Measurements from ENCODE around the gene TMEM131. TPM values are rescaled to one million over a fixed set of nuclear protein-coding genes. Genes with fewer than 3 reads are reported as not detected.
"Not testable (repeated sequence)": the region's sequence is repeated elsewhere in the genome, so short reads cannot be mapped to it uniquely, and the experiment has no call there.

The TMEM131 gene
- total RNA-seq, 1 donor: 43.6 TPM

GRCh38 chr2:97845818-97846217 lies 149.9 kb downstream of the TMEM131 start:
- DNase-seq (ENCODE audit: low read depth): no peak
- no peak overlapping the region for H3K4me3 ChIP-seq (ENCODE audit: low read depth, low read length)
- TF ChIP-seq CTCF (IDR thresholded peaks at IDR 0.05; ENCODE audit: insufficient read depth, low read depth, low read length): no peak

DNA sequence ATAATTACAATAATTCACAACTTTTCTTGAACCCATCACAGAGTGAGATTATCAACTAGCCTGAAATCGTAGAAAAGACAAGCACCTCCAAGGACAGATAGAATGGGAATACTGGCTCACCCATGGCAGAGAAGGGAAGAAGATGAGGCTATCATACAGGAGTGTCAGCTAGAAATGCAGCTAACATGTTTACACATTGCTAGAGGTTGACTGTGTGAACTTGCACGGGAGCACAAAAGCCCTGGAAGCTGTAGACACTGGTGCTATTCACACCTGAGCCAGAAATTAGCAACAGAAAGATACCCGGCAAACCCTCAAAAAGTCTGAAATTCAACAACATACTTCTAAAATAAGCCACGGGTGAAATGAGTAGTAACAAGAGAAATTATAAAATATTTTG lies 150.6 kb downstream of the TMEM131 start:
- TF ChIP-seq CTCF (IDR thresholded peaks at IDR 0.05; ENCODE audit: insufficient read depth, low read depth, low read length): no peak
- H3K4me3 ChIP-seq (ENCODE audit: low read depth, low read length): no peak overlapping the region
- DNase-seq (ENCODE audit: low read depth): no peak

- DNase-seq (ENCODE audit: low read depth): peak; percentile 17
- H3K4me3 ChIP-seq (ENCODE audit: low read depth, low read length): no peak overlapping the region
- TF ChIP-seq CTCF (IDR thresholded peaks at IDR 0.05; ENCODE audit: insufficient read depth, low read depth, low read length): no peak
Observed at GRCh38 chr2:97844311-97844859, 151.4 kb downstream of the TMEM131 start.

- TF ChIP-seq CTCF (IDR thresholded peaks at IDR 0.05; ENCODE audit: insufficient read depth, low read depth, low read length): no peak
- DNase-seq (ENCODE audit: low read depth): no peak
- no peak overlapping the region for H3K4me3 ChIP-seq (ENCODE audit: low read depth, low read length)
Observed at GRCh38 chr2:97840198-97840597, 155.6 kb downstream of the TMEM131 start.

DNA sequence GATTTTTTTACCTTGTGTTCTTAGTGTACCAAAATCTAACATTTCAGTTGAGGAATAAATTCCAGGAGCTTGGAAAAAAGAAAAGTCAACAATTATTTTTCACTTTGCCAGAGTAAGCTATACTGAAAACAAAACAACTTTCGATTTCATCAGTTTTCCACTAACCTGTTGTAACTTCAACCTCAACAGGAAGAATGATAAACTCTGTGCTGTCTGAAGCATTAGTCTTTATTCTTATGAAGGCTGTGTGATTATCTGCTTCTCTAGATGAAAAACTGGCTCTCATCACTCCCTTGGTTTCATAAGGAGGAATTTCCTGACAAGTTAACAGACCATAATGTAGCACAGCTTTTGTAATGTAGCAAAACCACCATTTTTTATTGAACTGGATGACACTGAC lies 161.1 kb downstream of the TMEM131 start:
- no peak overlapping the region for H3K4me3 ChIP-seq (ENCODE audit: low read depth, low read length)
- no peak for DNase-seq (ENCODE audit: low read depth)
- TF ChIP-seq CTCF (IDR thresholded peaks at IDR 0.05; ENCODE audit: insufficient read depth, low read depth, low read length): no peak

GRCh38 chr2:97831121-97831520 lies 164.6 kb downstream of the TMEM131 start:
- H3K4me3 ChIP-seq (ENCODE audit: low read depth, low read length): no peak overlapping the region
- no peak for TF ChIP-seq CTCF (IDR thresholded peaks at IDR 0.05; ENCODE audit: insufficient read depth, low read depth, low read length)
- no peak for DNase-seq (ENCODE audit: low read depth)

- DNase-seq (ENCODE audit: low read depth): not testable (repeated sequence)
Observed at GRCh38 chr2:97829255-97829654, 166.5 kb downstream of the TMEM131 start.

GRCh38 chr2:97827013-97827412 lies 168.7 kb downstream of the TMEM131 start:
- not testable (repeated sequence) for DNase-seq (ENCODE audit: low read depth); H3K4me3 ChIP-seq (ENCODE audit: low read depth, low read length)

More at GRCh38 chr2:97829255-97829654, 166.5 kb downstream of the TMEM131 start:
- H3K4me3 ChIP-seq (ENCODE audit: low read depth, low read length): not testable (repeated sequence)

GRCh38 chr2:97826266-97826847 lies 169.4 kb downstream of the TMEM131 start:
- DNase-seq (ENCODE audit: low read depth); H3K4me3 ChIP-seq (ENCODE audit: low read depth, low read length): not testable (repeated sequence)

- not testable (repeated sequence) for H3K4me3 ChIP-seq (ENCODE audit: low read depth, low read length); DNase-seq (ENCODE audit: low read depth)
Observed at GRCh38 chr2:97824011-97824410, 171.7 kb downstream of the TMEM131 start.

DNA sequence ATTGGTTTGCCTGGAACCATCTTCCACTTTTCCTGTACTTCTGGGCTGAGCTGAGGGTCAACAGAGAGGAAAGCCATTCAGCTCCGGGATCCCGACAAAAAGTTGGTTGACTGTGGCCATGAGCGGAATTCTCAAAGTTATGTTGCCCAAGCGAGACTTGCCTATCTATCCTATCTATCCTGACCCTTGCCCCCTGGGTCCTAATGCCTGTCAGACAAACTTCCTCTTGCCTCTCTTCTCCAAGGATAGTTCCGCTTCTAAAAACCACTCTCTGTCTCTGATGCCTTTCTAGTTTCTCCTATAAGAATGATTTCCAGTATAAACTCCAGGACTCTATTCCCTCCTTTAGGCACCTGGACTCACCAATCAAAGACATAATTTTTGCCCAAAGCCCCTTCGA lies 173.9 kb downstream of the TMEM131 start:
- not testable (repeated sequence) for H3K4me3 ChIP-seq (ENCODE audit: low read depth, low read length); DNase-seq (ENCODE audit: low read depth)

Data from fibroblast of villous mesenchyme (primary cell).